Panc1 (cell line): ENCODE measurements around the gene DRP2. TPM values are rescaled to one million over a fixed set of nuclear protein-coding genes. Genes with fewer than 3 reads are reported as not detected.

Experiments used
- ATAC-seq: fragments of 200-7000 bp; cut with Tn5 transposase; 2 replicates; pipeline ENCODE4 v1.9.1; 2020; ENCODE audit warnings: mild to moderate bottlenecking, moderate library complexity
- BruUV-seq: library from RNA; stranded (reverse); fragments of 400-500 nt; replicated peaks from 2 replicates; lab custom pipeline; 2021; lab: Mats Ljungman, UMichigan
- CTCF ChIA-PET: fragments of 300-600 bp; sonication (Branson Sonifier 250); formaldehyde crosslinking; loops from one replicate; lab custom pipeline; 2022; ENCODE audit warnings: antibody characterized with exemption; lab: Charles Lee
- POLR2A ChIA-PET: fragments of 300-600 bp; sonication (Branson Sonifier 250); formaldehyde crosslinking; loops from one replicate; lab custom pipeline; 2022; ENCODE audit warnings: antibody characterized with exemption; lab: Charles Lee
- DNase-seq: peaks from one replicate; pipeline ENCODE4 v3.0.0-alpha.2; 2010; ENCODE audit warnings: low read depth, low spot score
- H3K27ac ChIP-seq: 2 replicates; pipeline ENCODE4 v1.5.1; 2011; ENCODE audit warnings: mild to moderate bottlenecking, low read length, inconsistent platforms
- H3K27me3 ChIP-seq: fragments of 200-500 bp; sonication (Bioruptor generic); 2 replicates; pipeline ENCODE4 v1.6.0; 2014; ENCODE audit warnings: low read length, inconsistent platforms; ENCODE audit not compliant: control insufficient read depth, insufficient read depth
- H3K36me3 ChIP-seq: fragments of 200-500 bp; sonication (Bioruptor generic); 2 replicates; pipeline ENCODE4 v1.5.1; 2014; ENCODE audit warnings: inconsistent platforms, mild to moderate bottlenecking, low read length, moderate library complexity; ENCODE audit not compliant: control insufficient read depth, insufficient read depth
- H3K4me1 ChIP-seq: 2 replicates; pipeline ENCODE4 v1.5.1; 2011; ENCODE audit warnings: inconsistent platforms, mild to moderate bottlenecking, low read length, moderate library complexity; ENCODE audit not compliant: control insufficient read depth, insufficient read depth
- H3K4me3 ChIP-seq, 2 experiments: 2 replicates each; pipeline ENCODE4 v1.5.1; 2011 to 2012; ENCODE audit warnings: low read depth in 2 of 2, low read length in 2 of 2, mild to moderate bottlenecking in 2 of 2, inconsistent platforms in 1 of 2, moderate library complexity in 1 of 2
- H3K9me3 ChIP-seq: fragments of 200-500 bp; sonication (Bioruptor generic); 2 replicates; pipeline ENCODE4 v1.5.1; 2014; ENCODE audit warnings: low read depth, mild to moderate bottlenecking, inconsistent platforms, low read length, moderate library complexity; ENCODE audit not compliant: control insufficient read depth, insufficient read depth
- CTCF ChIP-seq: fragments of 450-650 bp; IDR thresholded peaks from 2 replicates; pipeline ENCODE4 v1.5.1; 2017; ENCODE audit warnings: mild to moderate bottlenecking
- POLR2AphosphoS5 ChIP-seq: IDR thresholded peaks from 2 replicates; pipeline ENCODE4 v1.6.1; 2012; ENCODE audit warnings: mild to moderate bottlenecking, low read depth, low read length, moderate library complexity
- SIN3A ChIP-seq: IDR thresholded peaks from 2 replicates; pipeline ENCODE4 v1.6.1; 2012; ENCODE audit warnings: low read depth, mild to moderate bottlenecking, low read length, moderate library complexity, borderline replicate concordance; ENCODE audit not compliant: insufficient read depth
- TCF7L2 ChIP-seq: IDR thresholded peaks from 2 replicates; pipeline ENCODE4 v1.6.1; 2011; ENCODE audit warnings: mild to moderate bottlenecking, low read depth, low read length, inconsistent platforms
- in situ Hi-C: cut with HindIII; loops from 2 replicates; pipeline ENCODE4 v1.10.0; 2016; ENCODE audit warnings: low sequenced_read_pairs, low pct_unique_long_range_greater_than_20kb
- intact Hi-C: fragments of 100-400 bp; cut with micrococcal nuclease; formaldehyde crosslinking; loops from one replicate; pipeline ENCODE4 v1.10.0; 2022; ENCODE audit not compliant: unreplicated experiment
- total RNA-seq: library from RNA; stranded (reverse); gene quantifications from one replicate; pipeline ENCODE4 v1.2.1, GENCODE V29; 2021; ENCODE audit not compliant: unreplicated experiment
- TF ChIP-seq, protein P1 (sequence below), 2 experiments: IDR thresholded peaks; 2 replicates each; pipeline ENCODE4 v1.6.1; 2011 to 2012; ENCODE audit warnings: low read depth in 2 of 2, control low read depth in 1 of 2, low read length in 1 of 2, mild to moderate bottlenecking in 1 of 2, moderate library complexity in 1 of 2; ENCODE audit not compliant: insufficient read depth in 1 of 2

Gene DRP2
- total RNA-seq, 1 experiment from 2014 or later, result 0.15 TPM

DNA sequence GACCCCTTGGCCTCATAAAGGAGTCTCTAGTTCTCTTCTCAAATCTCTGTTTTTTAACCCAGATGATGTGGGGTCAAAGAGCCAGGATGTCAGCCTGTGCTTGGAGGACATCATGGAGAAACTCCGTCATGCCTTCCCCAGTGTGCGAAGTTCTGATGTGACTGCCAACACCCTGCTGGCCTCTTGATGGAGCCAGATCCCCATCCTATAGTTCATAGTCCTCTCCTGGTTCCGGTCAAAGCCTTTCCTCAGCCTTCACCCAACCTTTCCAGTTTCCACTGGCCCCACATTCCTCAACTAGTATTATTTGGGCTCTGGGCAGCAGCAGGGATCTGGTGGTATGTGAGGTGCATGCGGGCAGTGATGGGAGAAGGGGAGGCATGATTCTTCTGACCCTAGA lies 40.8 kb downstream of the DRP2 start:
- DNase-seq (no peak), ATAC-seq (peak; percentile 96)
- Histone ChIP-seq H3K4me1 (no peaks in the 10 kb centered on the region), H3K27me3 (no peaks in the 10 kb centered on the region), H3K4me3 (no peak overlapping the region), H3K36me3 (no peaks in the 10 kb centered on the region), H3K27ac (no peak overlapping the region), H3K9me3 (no peaks in the 10 kb centered on the region)
- intact Hi-C loops (loop anchor here (1.0 kb wide), 1 partner anchor 27 kb away; no protein-coding TSS in a partner anchor), in situ Hi-C loops (no loop called here)
- CTCF ChIA-PET, result no interaction called here
- BruUV-seq, result no TSS peak
- peak; percentile 80 for TF ChIP-seq CTCF
- TF ChIP-seq, protein P1, sequence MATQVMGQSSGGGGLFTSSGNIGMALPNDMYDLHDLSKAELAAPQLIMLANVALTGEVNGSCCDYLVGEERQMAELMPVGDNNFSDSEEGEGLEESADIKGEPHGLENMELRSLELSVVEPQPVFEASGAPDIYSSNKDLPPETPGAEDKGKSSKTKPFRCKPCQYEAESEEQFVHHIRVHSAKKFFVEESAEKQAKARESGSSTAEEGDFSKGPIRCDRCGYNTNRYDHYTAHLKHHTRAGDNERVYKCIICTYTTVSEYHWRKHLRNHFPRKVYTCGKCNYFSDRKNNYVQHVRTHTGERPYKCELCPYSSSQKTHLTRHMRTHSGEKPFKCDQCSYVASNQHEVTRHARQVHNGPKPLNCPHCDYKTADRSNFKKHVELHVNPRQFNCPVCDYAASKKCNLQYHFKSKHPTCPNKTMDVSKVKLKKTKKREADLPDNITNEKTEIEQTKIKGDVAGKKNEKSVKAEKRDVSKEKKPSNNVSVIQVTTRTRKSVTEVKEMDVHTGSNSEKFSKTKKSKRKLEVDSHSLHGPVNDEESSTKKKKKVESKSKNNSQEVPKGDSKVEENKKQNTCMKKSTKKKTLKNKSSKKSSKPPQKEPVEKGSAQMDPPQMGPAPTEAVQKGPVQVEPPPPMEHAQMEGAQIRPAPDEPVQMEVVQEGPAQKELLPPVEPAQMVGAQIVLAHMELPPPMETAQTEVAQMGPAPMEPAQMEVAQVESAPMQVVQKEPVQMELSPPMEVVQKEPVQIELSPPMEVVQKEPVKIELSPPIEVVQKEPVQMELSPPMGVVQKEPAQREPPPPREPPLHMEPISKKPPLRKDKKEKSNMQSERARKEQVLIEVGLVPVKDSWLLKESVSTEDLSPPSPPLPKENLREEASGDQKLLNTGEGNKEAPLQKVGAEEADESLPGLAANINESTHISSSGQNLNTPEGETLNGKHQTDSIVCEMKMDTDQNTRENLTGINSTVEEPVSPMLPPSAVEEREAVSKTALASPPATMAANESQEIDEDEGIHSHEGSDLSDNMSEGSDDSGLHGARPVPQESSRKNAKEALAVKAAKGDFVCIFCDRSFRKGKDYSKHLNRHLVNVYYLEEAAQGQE (IDR thresholded peaks at IDR 0.05; ENCODE audit: insufficient read depth in 1 of 2, low read depth in 2 of 2, low read length in 1 of 2), result no peak
- POLR2A ChIA-PET, result no interaction called here

GRCh38 chrX:101262590-101262989 lies 43.0 kb downstream of the DRP2 start:
- no peak for ATAC-seq
- H3K36me3 ChIP-seq, result no peaks in the 10 kb centered on the region
- POLR2A ChIA-PET, result no interaction called here

More at GRCh38 chrX:101262590-101262989, 43.0 kb downstream of the DRP2 start:
- in situ Hi-C loops, result no loop called here
- no TSS peak for BruUV-seq
- TF ChIP-seq, protein P1 (IDR thresholded peaks at IDR 0.05; ENCODE audit: insufficient read depth in 1 of 2, low read depth in 2 of 2, low read length in 1 of 2), result no peak
- TF ChIP-seq POLR2AphosphoS5 (no peak), TCF7L2 (no peak), SIN3A (no peak), CTCF (no peak)
- no peak for DNase-seq
- H3K4me1 ChIP-seq, result no peaks in the 10 kb centered on the region
- CTCF ChIA-PET, result no interaction called here
- no peak overlapping the region for H3K27ac ChIP-seq
- H3K4me3 ChIP-seq, result no peak overlapping the region
- intact Hi-C loops, result no loop called here
- H3K27me3 ChIP-seq, result no peaks in the 10 kb centered on the region
- H3K9me3 ChIP-seq, result no peaks in the 10 kb centered on the region
